ENCODE results near the gene FNDC3B. TPM values are rescaled to one million over a fixed set of nuclear protein-coding genes. Genes with fewer than 3 reads are reported as not detected.

The FNDC3B gene
- total and polyA plus RNA-seq, 2 donors from 2014 or later = 11.8 to 185 TPM

GRCh38 chr3:172410702-172411477, 371.5 kb downstream of the FNDC3B start:
- Histone ChIP-seq H3K9ac (ENCODE audit: low read length in 3 of 3) (no peak overlapping the region), H3K27ac (ENCODE audit: low read depth in 2 of 2, low read length in 2 of 2) (no peak overlapping the region), H3K4me3 (ENCODE audit: low read length in 3 of 3) (no peak overlapping the region), H3K4me1 (ENCODE audit: control insufficient read depth in 2 of 3, insufficient read depth in 2 of 3, low read depth in 1 of 3, low read length in 3 of 3) (no peaks in the 10 kb centered on the region), H3K9me3 (ENCODE audit: control insufficient read depth in 2 of 3, insufficient read depth in 1 of 3, low read length in 3 of 3) (no peaks in the 10 kb centered on the region), H3K36me3 (ENCODE audit: control insufficient read depth in 2 of 3, insufficient read depth in 3 of 3, low read length in 3 of 3) (no peaks in the 10 kb centered on the region), H3K27me3 (ENCODE audit: control insufficient read depth, insufficient read depth, low read length) (no peaks in the 10 kb centered on the region)
- TF ChIP-seq, protein P1, sequence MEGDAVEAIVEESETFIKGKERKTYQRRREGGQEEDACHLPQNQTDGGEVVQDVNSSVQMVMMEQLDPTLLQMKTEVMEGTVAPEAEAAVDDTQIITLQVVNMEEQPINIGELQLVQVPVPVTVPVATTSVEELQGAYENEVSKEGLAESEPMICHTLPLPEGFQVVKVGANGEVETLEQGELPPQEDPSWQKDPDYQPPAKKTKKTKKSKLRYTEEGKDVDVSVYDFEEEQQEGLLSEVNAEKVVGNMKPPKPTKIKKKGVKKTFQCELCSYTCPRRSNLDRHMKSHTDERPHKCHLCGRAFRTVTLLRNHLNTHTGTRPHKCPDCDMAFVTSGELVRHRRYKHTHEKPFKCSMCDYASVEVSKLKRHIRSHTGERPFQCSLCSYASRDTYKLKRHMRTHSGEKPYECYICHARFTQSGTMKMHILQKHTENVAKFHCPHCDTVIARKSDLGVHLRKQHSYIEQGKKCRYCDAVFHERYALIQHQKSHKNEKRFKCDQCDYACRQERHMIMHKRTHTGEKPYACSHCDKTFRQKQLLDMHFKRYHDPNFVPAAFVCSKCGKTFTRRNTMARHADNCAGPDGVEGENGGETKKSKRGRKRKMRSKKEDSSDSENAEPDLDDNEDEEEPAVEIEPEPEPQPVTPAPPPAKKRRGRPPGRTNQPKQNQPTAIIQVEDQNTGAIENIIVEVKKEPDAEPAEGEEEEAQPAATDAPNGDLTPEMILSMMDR (IDR thresholded peaks at IDR 0.05; ENCODE audit: borderline replicate concordance, extremely low read depth, insufficient read depth) = no peak
- DNase-seq (no peak), FAIRE-seq (no peak)
- intact Hi-C loops (cut with DNase I) = no loop called here

DNA sequence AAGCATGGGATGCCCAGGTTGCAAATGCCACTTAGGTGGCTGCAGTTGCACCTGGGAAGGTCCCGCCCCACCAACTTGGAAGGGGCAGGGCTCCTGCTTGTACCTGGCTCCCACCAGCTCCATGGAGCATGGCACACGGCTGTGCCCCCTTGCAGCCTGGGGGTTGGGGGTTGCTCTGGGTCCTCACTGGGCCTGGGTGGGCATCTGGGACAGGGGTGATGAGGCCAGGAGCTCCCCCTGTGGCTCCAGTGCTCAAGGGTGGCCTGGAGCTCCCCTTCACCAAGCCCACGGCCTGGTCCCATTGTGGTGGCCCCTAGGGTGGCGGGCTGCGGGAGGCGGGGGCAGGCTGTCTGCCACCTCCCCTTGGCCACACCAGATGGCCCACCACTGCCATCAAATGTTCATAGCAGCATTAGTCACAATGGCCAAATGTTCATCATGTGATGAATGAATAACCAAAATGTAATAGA, 372.1 kb downstream of the FNDC3B start:
- FAIRE-seq (no peak), DNase-seq (no peak)
- Histone ChIP-seq H3K4me1 (ENCODE audit: control insufficient read depth in 2 of 3, insufficient read depth in 2 of 3, low read depth in 1 of 3, low read length in 3 of 3) (no peaks in the 10 kb centered on the region), H3K36me3 (ENCODE audit: control insufficient read depth in 2 of 3, insufficient read depth in 3 of 3, low read length in 3 of 3) (no peaks in the 10 kb centered on the region), H3K4me3 (ENCODE audit: low read length in 3 of 3) (no peak overlapping the region), H3K9me3 (ENCODE audit: control insufficient read depth in 2 of 3, insufficient read depth in 1 of 3, low read length in 3 of 3) (no peaks in the 10 kb centered on the region), H3K27ac (ENCODE audit: low read depth in 2 of 2, low read length in 2 of 2) (no peak overlapping the region), H3K9ac (ENCODE audit: low read length in 3 of 3) (no peak overlapping the region), H3K27me3 (ENCODE audit: control insufficient read depth, insufficient read depth, low read length) (no peaks in the 10 kb centered on the region)
- intact Hi-C loops (cut with DNase I) = no loop called here
- TF ChIP-seq, protein P1 (IDR thresholded peaks at IDR 0.05; ENCODE audit: borderline replicate concordance, extremely low read depth, insufficient read depth) = no peak

GRCh38 chr3:172415323-172415722, 375.9 kb downstream of the FNDC3B start:
- H3K9ac ChIP-seq (ENCODE audit: low read length in 3 of 3) = no peak overlapping the region
- H3K4me3 ChIP-seq (ENCODE audit: low read length in 3 of 3) = no peak overlapping the region
- TF ChIP-seq, protein P1 (IDR thresholded peaks at IDR 0.05; ENCODE audit: borderline replicate concordance, extremely low read depth, insufficient read depth) = no peak
- no peaks in the 10 kb centered on the region for H3K36me3 ChIP-seq (ENCODE audit: control insufficient read depth in 2 of 3, insufficient read depth in 3 of 3, low read length in 3 of 3)
- intact Hi-C loops (cut with DNase I) = no loop called here
- DNase-seq (no peak), FAIRE-seq (no peak)
- no peaks in the 10 kb centered on the region for H3K4me1 ChIP-seq (ENCODE audit: control insufficient read depth in 2 of 3, insufficient read depth in 2 of 3, low read depth in 1 of 3, low read length in 3 of 3)
- H3K27ac ChIP-seq (ENCODE audit: low read depth in 2 of 2, low read length in 2 of 2) = no peak overlapping the region
- H3K27me3 ChIP-seq (ENCODE audit: control insufficient read depth, insufficient read depth, low read length) = no peaks in the 10 kb centered on the region
- H3K9me3 ChIP-seq (ENCODE audit: control insufficient read depth in 2 of 3, insufficient read depth in 1 of 3, low read length in 3 of 3) = no peaks in the 10 kb centered on the region
